Mesenchymal stem cell (in vitro differentiated cells and primary cell): Measurements from ENCODE around the gene PDE3B.

Source experiments
- DNase-seq: peaks from one replicate; pipeline ENCODE4 v3.0.0-alpha.2; 2013
- H2AFZ ChIP-seq: one replicate; pipeline ENCODE4 v1.6.1; 2013; ENCODE audit warnings: low read depth, mild to moderate bottlenecking, control low read depth, inconsistent platforms, low read length, moderate library complexity
- H2AK5ac ChIP-seq: 2 replicates; pipeline ENCODE4 v1.6.1; 2013; ENCODE audit warnings: low read length, moderate library complexity, mild to moderate bottlenecking, inconsistent platforms; ENCODE audit not compliant: severe bottlenecking
- H2BK120ac ChIP-seq: one replicate; pipeline ENCODE4 v1.6.1; 2013; ENCODE audit warnings: low read depth, mild to moderate bottlenecking, inconsistent platforms, low read length, moderate library complexity
- H2BK12ac ChIP-seq, 2 experiments: one replicate each; pipeline ENCODE4 v1.6.1; 2013; ENCODE audit warnings: inconsistent platforms in 2 of 2, low read length in 2 of 2, mild to moderate bottlenecking in 2 of 2, moderate library complexity in 2 of 2, control low read depth in 1 of 2
- H2BK15ac ChIP-seq: one replicate; pipeline ENCODE4 v1.6.1; 2013; ENCODE audit warnings: mild to moderate bottlenecking, low read depth, inconsistent platforms; ENCODE audit not compliant: poor library complexity, severe bottlenecking
- H2BK5ac ChIP-seq: 2 replicates; pipeline ENCODE4 v1.6.1; 2013; ENCODE audit warnings: low read depth, mild to moderate bottlenecking, low read length, control low read depth, inconsistent platforms; ENCODE audit not compliant: poor library complexity, severe bottlenecking
- H3K14ac ChIP-seq, 2 experiments: one replicate each; pipeline ENCODE4 v1.6.1; 2013; ENCODE audit warnings: inconsistent platforms in 2 of 2, low read length in 2 of 2, control low read depth in 1 of 2, mild to moderate bottlenecking in 1 of 2, moderate library complexity in 1 of 2
- H3K18ac ChIP-seq, 2 experiments: one replicate each; pipeline ENCODE4 v1.6.1; 2013; ENCODE audit warnings: inconsistent platforms in 2 of 2, low read length in 2 of 2, control low read depth in 1 of 2, low read depth in 1 of 2, mild to moderate bottlenecking in 1 of 2
- H3K23ac ChIP-seq, 2 experiments: one replicate each; pipeline ENCODE4 v1.6.1; 2013; ENCODE audit warnings: inconsistent platforms in 2 of 2, low read length in 2 of 2, mild to moderate bottlenecking in 2 of 2, moderate library complexity in 2 of 2, control low read depth in 1 of 2
- H3K27ac ChIP-seq: 2 replicates; pipeline ENCODE4 v1.5.1; 2013; ENCODE audit warnings: mild to moderate bottlenecking, moderate library complexity, low read length, control low read depth, inconsistent platforms; ENCODE audit not compliant: poor library complexity, severe bottlenecking
- H3K27me3 ChIP-seq, 2 experiments: 2 replicates each; pipeline versions ENCODE4 v1.6.1 to v1.7.0; 2013; ENCODE audit warnings: low read length in 2 of 2, mild to moderate bottlenecking in 2 of 2, moderate library complexity in 2 of 2, control low read depth in 1 of 2, inconsistent platforms in 1 of 2; ENCODE audit not compliant: control insufficient read depth in 1 of 2, insufficient read depth in 1 of 2
- H3K36me3 ChIP-seq, 2 experiments: 2 replicates each; pipeline versions ENCODE4 v1.6.1 to v1.7.0; 2013; ENCODE audit warnings: low read length in 2 of 2, control low read depth in 1 of 2, inconsistent platforms in 1 of 2, low read depth in 1 of 2, mild to moderate bottlenecking in 1 of 2; ENCODE audit not compliant: insufficient read depth in 2 of 2, control insufficient read depth in 1 of 2
- H3K4ac ChIP-seq, 2 experiments: one replicate each; pipeline ENCODE4 v1.6.1; 2013; ENCODE audit warnings: inconsistent platforms in 2 of 2, low read length in 2 of 2, mild to moderate bottlenecking in 2 of 2, moderate library complexity in 2 of 2, control low read depth in 1 of 2, low read depth in 1 of 2
- H3K4me1 ChIP-seq: 2 replicates; pipeline ENCODE4 v1.6.1; 2013; ENCODE audit warnings: low read depth, low read length, control low read depth; ENCODE audit not compliant: control insufficient read depth, insufficient read depth
- H3K4me2 ChIP-seq: 2 replicates; pipeline ENCODE4 v1.6.1; 2013; ENCODE audit warnings: low read length, mild to moderate bottlenecking, inconsistent platforms; ENCODE audit not compliant: poor library complexity, severe bottlenecking
- H3K4me3 ChIP-seq, 2 experiments: 2 replicates each; pipeline versions ENCODE4 v1.5.1 to v1.7.0; 2013; ENCODE audit warnings: low read length in 2 of 2, mild to moderate bottlenecking in 2 of 2, control low read depth in 1 of 2, low read depth in 1 of 2; ENCODE audit not compliant: insufficient read depth in 1 of 2
- H3K79me1 ChIP-seq: replicated peaks from 2 replicates; pipeline ENCODE4 v1.6.1; 2013; ENCODE audit warnings: mild to moderate bottlenecking, control low read depth, low read length, inconsistent platforms; ENCODE audit not compliant: poor library complexity, severe bottlenecking
- H3K9ac ChIP-seq: 2 replicates; pipeline ENCODE4 v1.7.0; 2013; ENCODE audit warnings: mild to moderate bottlenecking, low read length, moderate library complexity
- H3K9me3 ChIP-seq: 2 replicates; pipeline ENCODE4 v1.7.0; 2013; ENCODE audit warnings: mild to moderate bottlenecking, low read length; ENCODE audit not compliant: control insufficient read depth
- H4K8ac ChIP-seq: one replicate; pipeline ENCODE4 v1.6.1; 2013; ENCODE audit warnings: inconsistent platforms, mild to moderate bottlenecking, low read length, moderate library complexity
- H4K91ac ChIP-seq: one replicate; pipeline ENCODE4 v1.6.1; 2013; ENCODE audit warnings: mild to moderate bottlenecking, low read length, inconsistent platforms
- WGBS: methylation state at CpG from one replicate; pipeline ENCODE4 v1.1.7; 2013; ENCODE audit warnings: mixed read lengths; 5-methylcytosine and 5-hydroxymethylcytosine counted together

The PDE3B gene

GRCh38 chr11:14635546-14635945 lies 8.1 kb upstream of the PDE3B start:
- H2BK5ac ChIP-seq = no peak overlapping the region
- H4K8ac ChIP-seq = no peak overlapping the region
- no peak for DNase-seq
- no peak overlapping the region for H3K14ac ChIP-seq
- H3K23ac ChIP-seq = no peak overlapping the region
- H3K36me3 ChIP-seq = no peaks in the 10 kb centered on the region
- no CpG with 5 or more reads among the region's 1 CpG for WGBS
- no peak overlapping the region for H2AFZ ChIP-seq
- peaks cover 17% of the 10 kb centered on the region in 2 experiments for H3K27me3 ChIP-seq
- H4K91ac ChIP-seq = no peak overlapping the region
- no peak overlapping the region for H3K4me3 ChIP-seq
- H3K27ac ChIP-seq = no peak overlapping the region
- H2BK120ac ChIP-seq = no peak overlapping the region
- no peaks in the 10 kb centered on the region for H3K4me1 ChIP-seq
- H3K9me3 ChIP-seq = no peaks in the 10 kb centered on the region
- no peak overlapping the region for H3K4me2 ChIP-seq
- H3K9ac ChIP-seq = no peak overlapping the region
- no peaks in the 10 kb centered on the region for H3K79me1 ChIP-seq
- no peak overlapping the region for H3K18ac ChIP-seq
- no peak overlapping the region for H2BK12ac ChIP-seq
- no peak overlapping the region for H3K4ac ChIP-seq
- H2BK15ac ChIP-seq = no peak overlapping the region
- H2AK5ac ChIP-seq = no peak overlapping the region

- DNase-seq = no peak
Observed at GRCh38 chr11:14636119-14636518, 7.5 kb upstream of the PDE3B start.

GRCh38 chr11:14637868-14638409 lies 5.7 kb upstream of the PDE3B start:
- no peak overlapping the region for H3K27ac ChIP-seq
- no peak overlapping the region for H4K8ac ChIP-seq
- no peak overlapping the region for H2BK15ac ChIP-seq
- H3K23ac ChIP-seq = no peak overlapping the region
- H3K27me3 ChIP-seq = peaks cover 17 to 18% of the 10 kb centered on the region in 2 experiments
- no peak overlapping the region for H3K9ac ChIP-seq
- no peak overlapping the region for H4K91ac ChIP-seq
- no peak overlapping the region for H3K4me3 ChIP-seq
- H2BK5ac ChIP-seq = no peak overlapping the region
- no peak overlapping the region for H3K18ac ChIP-seq
- no peaks in the 10 kb centered on the region for H3K36me3 ChIP-seq
- no peak overlapping the region for H2BK12ac ChIP-seq
- DNase-seq = no peak
- no peaks in the 10 kb centered on the region for H3K79me1 ChIP-seq
- H2BK120ac ChIP-seq = no peak overlapping the region
- no peak overlapping the region for H3K14ac ChIP-seq
- H3K4me1 ChIP-seq = no peaks in the 10 kb centered on the region
- no peak overlapping the region for H3K4me2 ChIP-seq
- H2AFZ ChIP-seq = no peak overlapping the region
- WGBS = 96% methylated on average over 3 of the region's 5 CpGs
- H2AK5ac ChIP-seq = no peak overlapping the region
- no peaks in the 10 kb centered on the region for H3K9me3 ChIP-seq
- no peak overlapping the region for H3K4ac ChIP-seq

More at GRCh38 chr11:14636119-14636518, 7.5 kb upstream of the PDE3B start:
- no peak overlapping the region for H3K23ac ChIP-seq
- 86% methylated on average over 1 of the region's 1 CpG for WGBS
- no peaks in the 10 kb centered on the region for H3K4me1 ChIP-seq
- H3K18ac ChIP-seq = no peak overlapping the region
- no peak overlapping the region for H2AFZ ChIP-seq
- H2BK15ac ChIP-seq = no peak overlapping the region
- peaks cover 17% of the 10 kb centered on the region in 2 experiments for H3K27me3 ChIP-seq
- no peak overlapping the region for H2BK5ac ChIP-seq
- no peak overlapping the region for H3K4ac ChIP-seq
- H3K9ac ChIP-seq = no peak overlapping the region
- H3K14ac ChIP-seq = no peak overlapping the region
- H4K8ac ChIP-seq = no peak overlapping the region
- H4K91ac ChIP-seq = no peak overlapping the region
- H3K27ac ChIP-seq = no peak overlapping the region
- no peaks in the 10 kb centered on the region for H3K36me3 ChIP-seq
- H3K9me3 ChIP-seq = no peaks in the 10 kb centered on the region
- no peak overlapping the region for H3K4me2 ChIP-seq
- no peaks in the 10 kb centered on the region for H3K79me1 ChIP-seq
- no peak overlapping the region for H2AK5ac ChIP-seq
- H2BK12ac ChIP-seq = no peak overlapping the region
- H3K4me3 ChIP-seq = no peak overlapping the region
- no peak overlapping the region for H2BK120ac ChIP-seq

GRCh38 chr11:14638561-14638960 lies 5.0 kb upstream of the PDE3B start:
- H3K4me3 ChIP-seq = no peak overlapping the region
- no peak for DNase-seq
- no peak overlapping the region for H3K9ac ChIP-seq
- no peak overlapping the region for H2BK120ac ChIP-seq
- H3K27me3 ChIP-seq = peaks cover 17 to 22% of the 10 kb centered on the region in 2 experiments
- H2AK5ac ChIP-seq = no peak overlapping the region
- H2BK5ac ChIP-seq = no peak overlapping the region
- no peak overlapping the region for H3K14ac ChIP-seq
- H3K27ac ChIP-seq = no peak overlapping the region
- no peak overlapping the region for H3K4me2 ChIP-seq
- H2AFZ ChIP-seq = no peak overlapping the region
- 87% methylated on average over 4 of the region's 4 CpGs for WGBS
- H3K36me3 ChIP-seq = no peaks in the 10 kb centered on the region
- H3K4me1 ChIP-seq = peaks cover 3% of the 10 kb centered on the region
- no peak overlapping the region for H3K18ac ChIP-seq
- no peaks in the 10 kb centered on the region for H3K9me3 ChIP-seq
- H3K4ac ChIP-seq = no peak overlapping the region
- H4K91ac ChIP-seq = no peak overlapping the region
- H2BK12ac ChIP-seq = no peak overlapping the region
- no peak overlapping the region for H3K23ac ChIP-seq
- H4K8ac ChIP-seq = no peak overlapping the region
- H2BK15ac ChIP-seq = no peak overlapping the region
- no peaks in the 10 kb centered on the region for H3K79me1 ChIP-seq
